Peyer's patch (tissue), 4 donors: ENCODE results near the gene GCC1.

Experiments
- POLR2A ChIP-seq, 2 donors: fragments of 450-650 bp; IDR thresholded peaks; one replicate each; pipeline ENCODE4 v1.5.1; 2017; ENCODE audit warnings: antibody characterized with exemption in 2 of 2, mild to moderate bottlenecking in 2 of 2, moderate library complexity in 2 of 2
- TF ChIP-seq, protein P1 (sequence below), 6 experiments: fragments of 450-650 bp in 4 of 6; fragments of 200-600 bp in 2 of 6; sonication (generic) in 1 of 6; IDR thresholded peaks; one replicate each; pipeline ENCODE4 v1.5.1; 2017 to 2019; ENCODE audit warnings: antibody characterized with exemption in 6 of 6, mild to moderate bottlenecking in 3 of 6, moderate library complexity in 1 of 6

DNA sequence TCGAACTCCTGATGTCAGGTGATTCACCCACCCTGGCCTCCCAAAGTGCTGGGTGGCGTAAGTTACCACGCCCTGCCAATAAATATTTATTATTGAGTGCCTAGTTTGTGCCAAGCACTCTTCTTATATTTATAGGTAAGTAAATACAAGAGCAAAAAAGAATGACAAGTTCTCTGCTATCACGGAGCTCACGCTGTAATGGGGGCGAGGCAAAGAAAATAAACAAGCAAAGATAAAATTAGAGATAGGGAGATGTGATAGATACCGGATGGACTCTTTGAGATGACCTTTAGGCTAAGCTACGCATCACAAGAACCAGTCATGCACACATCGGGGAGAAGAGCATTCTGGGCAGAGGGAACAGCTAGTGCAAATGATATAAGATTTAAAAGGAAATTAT lies 46.3 kb downstream of the GCC1 start:
- TF ChIP-seq, protein P1, sequence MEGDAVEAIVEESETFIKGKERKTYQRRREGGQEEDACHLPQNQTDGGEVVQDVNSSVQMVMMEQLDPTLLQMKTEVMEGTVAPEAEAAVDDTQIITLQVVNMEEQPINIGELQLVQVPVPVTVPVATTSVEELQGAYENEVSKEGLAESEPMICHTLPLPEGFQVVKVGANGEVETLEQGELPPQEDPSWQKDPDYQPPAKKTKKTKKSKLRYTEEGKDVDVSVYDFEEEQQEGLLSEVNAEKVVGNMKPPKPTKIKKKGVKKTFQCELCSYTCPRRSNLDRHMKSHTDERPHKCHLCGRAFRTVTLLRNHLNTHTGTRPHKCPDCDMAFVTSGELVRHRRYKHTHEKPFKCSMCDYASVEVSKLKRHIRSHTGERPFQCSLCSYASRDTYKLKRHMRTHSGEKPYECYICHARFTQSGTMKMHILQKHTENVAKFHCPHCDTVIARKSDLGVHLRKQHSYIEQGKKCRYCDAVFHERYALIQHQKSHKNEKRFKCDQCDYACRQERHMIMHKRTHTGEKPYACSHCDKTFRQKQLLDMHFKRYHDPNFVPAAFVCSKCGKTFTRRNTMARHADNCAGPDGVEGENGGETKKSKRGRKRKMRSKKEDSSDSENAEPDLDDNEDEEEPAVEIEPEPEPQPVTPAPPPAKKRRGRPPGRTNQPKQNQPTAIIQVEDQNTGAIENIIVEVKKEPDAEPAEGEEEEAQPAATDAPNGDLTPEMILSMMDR (IDR thresholded peaks at IDR 0.05): no peak
- no peak for TF ChIP-seq POLR2A (IDR thresholded peaks at IDR 0.05)
